SU-DHL-6 (cell line): ENCODE results near the gene DTX1.

Experiments
- EZH2phosphoT487 ChIP-seq: fragments of 200-600 bp; sonication (generic), shearing (Covaris generic); conservative IDR thresholded peaks from 2 replicates; pipeline ENCODE4 v1.6.1; 2018; ENCODE audit warnings: mild to moderate bottlenecking, antibody characterized with exemption, low read length, moderate library complexity, mixed read lengths
- TF ChIP-seq, protein P1 (sequence below): fragments of 200-600 bp; sonication (generic); IDR thresholded peaks from one replicate; pipeline ENCODE4 v1.5.1; 2017; ENCODE audit warnings: antibody characterized with exemption, mild to moderate bottlenecking, low read length, moderate library complexity; ENCODE audit not compliant: insufficient read depth, poor library complexity, severe bottlenecking

DNA sequence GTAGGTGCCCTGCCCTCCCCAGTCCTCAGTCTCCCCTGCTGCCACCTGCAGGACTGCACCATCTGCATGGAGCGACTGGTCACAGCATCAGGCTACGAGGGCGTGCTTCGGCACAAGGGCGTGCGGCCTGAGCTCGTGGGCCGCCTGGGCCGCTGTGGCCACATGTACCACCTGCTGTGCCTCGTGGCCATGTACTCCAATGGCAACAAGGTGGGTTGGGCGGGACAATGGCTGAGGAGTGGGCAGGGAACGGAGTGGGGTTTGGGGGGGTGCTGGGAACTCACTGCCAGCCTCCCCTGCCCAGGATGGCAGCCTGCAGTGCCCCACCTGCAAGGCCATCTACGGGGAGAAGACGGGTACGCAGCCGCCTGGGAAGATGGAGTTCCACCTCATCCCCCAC, 38.2 kb downstream of the DTX1 start:
- no peak for TF ChIP-seq EZH2phosphoT487
- TF ChIP-seq, protein P1, sequence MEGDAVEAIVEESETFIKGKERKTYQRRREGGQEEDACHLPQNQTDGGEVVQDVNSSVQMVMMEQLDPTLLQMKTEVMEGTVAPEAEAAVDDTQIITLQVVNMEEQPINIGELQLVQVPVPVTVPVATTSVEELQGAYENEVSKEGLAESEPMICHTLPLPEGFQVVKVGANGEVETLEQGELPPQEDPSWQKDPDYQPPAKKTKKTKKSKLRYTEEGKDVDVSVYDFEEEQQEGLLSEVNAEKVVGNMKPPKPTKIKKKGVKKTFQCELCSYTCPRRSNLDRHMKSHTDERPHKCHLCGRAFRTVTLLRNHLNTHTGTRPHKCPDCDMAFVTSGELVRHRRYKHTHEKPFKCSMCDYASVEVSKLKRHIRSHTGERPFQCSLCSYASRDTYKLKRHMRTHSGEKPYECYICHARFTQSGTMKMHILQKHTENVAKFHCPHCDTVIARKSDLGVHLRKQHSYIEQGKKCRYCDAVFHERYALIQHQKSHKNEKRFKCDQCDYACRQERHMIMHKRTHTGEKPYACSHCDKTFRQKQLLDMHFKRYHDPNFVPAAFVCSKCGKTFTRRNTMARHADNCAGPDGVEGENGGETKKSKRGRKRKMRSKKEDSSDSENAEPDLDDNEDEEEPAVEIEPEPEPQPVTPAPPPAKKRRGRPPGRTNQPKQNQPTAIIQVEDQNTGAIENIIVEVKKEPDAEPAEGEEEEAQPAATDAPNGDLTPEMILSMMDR = no peak
